Stimulated activated CD8-positive, alpha-beta memory T cell treated with anti-CD3 and anti-CD28 coated beads, Interleukin-4, amount 100 ng/mL, for 4 hours (primary cell): ENCODE data around the gene NACC1.

Source experiments
- DNase-seq, 2 donors: peaks; one replicate each; pipeline ENCODE4 v3.0.0-alpha.2; 2020; ENCODE audit warnings: low read depth in 2 of 2, low spot score in 1 of 2

NACC1 gene

GRCh38 chr19:13118424-13119193 lies 545 bp downstream of the NACC1 start:
- DNase-seq = peak in 1 of 2 donors; percentile 46

- DNase-seq = no peak
These were observed 1.6 kb downstream of the NACC1 start for GRCh38 chr19:13119627-13120026.

GRCh38 chr19:13120031-13120430 lies 2.0 kb downstream of the NACC1 start:
- DNase-seq = no peak

- DNase-seq = no peak
These were observed 2.8 kb downstream of the NACC1 start for GRCh38 chr19:13120817-13121216.

GRCh38 chr19:13121551-13122274 lies 3.6 kb downstream of the NACC1 start:
- DNase-seq = no peak

- no peak for DNase-seq
These were observed 4.3 kb downstream of the NACC1 start for GRCh38 chr19:13122275-13122878.

- no peak for DNase-seq
These were observed 5.2 kb downstream of the NACC1 start for GRCh38 chr19:13122980-13123957.

- DNase-seq = no peak
These were observed 9.0 kb downstream of the NACC1 start for GRCh38 chr19:13127051-13127450.

GRCh38 chr19:13127811-13128575 lies 9.9 kb downstream of the NACC1 start:
- no peak for DNase-seq

- DNase-seq = no peak
These were observed 10.5 kb downstream of the NACC1 start for GRCh38 chr19:13128583-13128982.

GRCh38 chr19:13129384-13129783 lies 11.3 kb downstream of the NACC1 start:
- no peak for DNase-seq

GRCh38 chr19:13130886-13131490 lies 12.9 kb downstream of the NACC1 start:
- no peak for DNase-seq

GRCh38 chr19:13132471-13133180 lies 14.6 kb downstream of the NACC1 start:
- DNase-seq = peak in 1 of 2 donors; percentile 39

- DNase-seq = no peak
These were observed 15.3 kb downstream of the NACC1 start for GRCh38 chr19:13133241-13133870.

GRCh38 chr19:13134626-13135025 lies 16.6 kb downstream of the NACC1 start:
- DNase-seq = no peak

- DNase-seq = no peak
These were observed 17.3 kb downstream of the NACC1 start for GRCh38 chr19:13135068-13136062.

GRCh38 chr19:13137290-13137794 lies 19.3 kb downstream of the NACC1 start:
- DNase-seq = no peak
